Measurements from ENCODE around the gene GPS1.
A peak's percentile ranks its signal among the peaks of the same experiment; 100 is the strongest.

GPS1 gene

GRCh38 chr17:82051776-82052637 lies at the start of gene GPS1, which contains the start of gene RFNG:
Gene GPS1, plus strand, starts transcription at chr17:82051898. Its CDS starts 34 bp downstream, at chr17:82051932.
Gene RFNG, minus strand, starts transcription at chr17:82051811. Its CDS starts 45 bp downstream, at chr17:82051766.
- peak; percentile 84 for DNase-seq (ENCODE audit: low read depth)

DNA sequence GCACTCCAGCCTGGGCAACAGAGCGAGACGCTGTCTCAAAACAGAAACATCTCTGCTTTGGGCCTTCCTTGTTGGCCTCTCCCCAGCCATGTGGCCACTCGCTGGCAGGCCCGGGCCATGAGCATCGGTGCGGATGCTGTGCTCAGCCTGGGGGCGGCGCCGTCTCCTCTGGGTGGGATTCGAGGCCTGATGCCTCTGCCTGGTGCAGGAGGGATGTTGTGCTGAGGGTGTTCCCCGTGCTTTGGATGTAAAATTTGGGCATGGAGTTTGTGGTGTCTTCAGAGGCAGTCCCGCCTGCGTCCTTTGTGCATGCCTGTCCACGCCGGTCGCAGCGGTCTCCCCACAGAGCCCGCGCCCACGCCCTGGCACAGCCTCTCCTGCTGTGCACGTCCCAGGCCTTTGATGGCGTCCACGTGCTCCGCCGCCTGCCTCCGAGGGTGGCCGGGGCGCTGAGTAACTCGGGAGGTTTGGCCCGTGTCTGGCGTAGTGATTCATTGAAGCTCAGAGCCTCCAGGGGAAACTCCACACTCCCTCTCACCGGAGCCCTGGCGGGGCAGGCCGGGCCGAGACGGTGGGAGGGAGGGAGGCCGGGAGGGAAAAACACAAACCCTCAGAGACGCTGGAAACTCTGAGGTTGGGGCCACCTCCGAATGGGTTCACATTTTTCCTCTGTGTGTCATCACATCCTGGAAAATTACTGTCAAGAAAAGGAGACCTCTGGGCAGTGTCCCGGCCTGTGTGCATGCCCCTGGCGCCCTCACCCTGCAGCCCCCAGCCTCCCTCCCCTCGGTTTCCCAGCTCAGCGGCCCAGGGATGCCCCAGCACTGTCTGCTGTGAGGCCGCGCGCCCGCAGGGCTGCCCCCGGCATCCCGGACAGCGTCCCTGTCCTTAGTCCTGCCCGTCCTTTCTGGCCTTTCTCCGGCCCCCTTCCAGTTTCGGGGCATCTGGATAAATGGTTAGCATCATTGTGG lies 48.0 kb upstream of the GPS1 start:
- DNase-seq (ENCODE audit: low read depth): no peak

GRCh38 chr17:82004517-82005455 lies 46.9 kb upstream of the GPS1 start:
- no peak for DNase-seq (ENCODE audit: low read depth)

- no peak for DNase-seq (ENCODE audit: low read depth)
Observed at GRCh38 chr17:82005701-82006348, 45.9 kb upstream of the GPS1 start.

DNA sequence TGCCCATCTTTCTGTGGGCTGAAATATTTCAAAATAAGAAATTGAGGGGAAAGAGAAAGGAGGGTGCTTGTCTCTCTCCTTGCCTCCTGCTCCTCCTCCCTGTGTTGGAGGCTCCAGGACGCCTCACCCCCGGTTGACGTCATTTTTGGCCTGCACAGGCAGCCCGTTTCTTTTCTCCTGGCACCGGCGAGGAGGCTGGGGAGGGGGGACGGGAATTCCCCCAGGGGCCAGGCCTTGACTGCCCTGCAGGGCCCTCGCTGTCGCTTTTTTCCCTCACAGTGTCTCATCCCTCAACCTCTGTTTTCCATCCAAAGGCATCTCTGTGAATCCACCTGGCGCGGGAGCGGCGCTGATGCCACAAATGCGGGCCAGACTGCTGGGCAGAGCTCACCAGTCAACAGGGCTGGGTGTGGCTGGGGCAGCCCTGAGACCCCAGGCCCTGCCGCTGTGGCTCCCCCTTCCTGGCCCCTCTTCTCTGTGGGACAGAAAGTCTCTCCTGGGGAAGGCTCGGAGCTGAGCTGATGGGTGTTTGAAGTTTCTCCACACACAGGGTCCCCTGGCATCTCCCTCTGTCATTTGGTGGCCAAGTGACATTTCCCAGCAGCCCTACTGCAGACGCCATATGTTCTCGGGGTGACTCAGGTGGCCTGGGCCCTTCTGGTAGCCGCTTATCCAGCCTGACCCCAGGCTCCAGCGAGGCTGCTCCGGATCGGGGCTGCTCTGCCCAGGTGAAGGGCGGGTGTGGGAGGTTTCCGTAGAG lies 45.0 kb upstream of the GPS1 start:
- DNase-seq (ENCODE audit: low read depth): no peak

- no peak for DNase-seq (ENCODE audit: low read depth)
Observed at GRCh38 chr17:82007228-82007494, 44.5 kb upstream of the GPS1 start.

GRCh38 chr17:82007495-82008257 lies 44.0 kb upstream of the GPS1 start:
- no peak for DNase-seq (ENCODE audit: low read depth)

DNA sequence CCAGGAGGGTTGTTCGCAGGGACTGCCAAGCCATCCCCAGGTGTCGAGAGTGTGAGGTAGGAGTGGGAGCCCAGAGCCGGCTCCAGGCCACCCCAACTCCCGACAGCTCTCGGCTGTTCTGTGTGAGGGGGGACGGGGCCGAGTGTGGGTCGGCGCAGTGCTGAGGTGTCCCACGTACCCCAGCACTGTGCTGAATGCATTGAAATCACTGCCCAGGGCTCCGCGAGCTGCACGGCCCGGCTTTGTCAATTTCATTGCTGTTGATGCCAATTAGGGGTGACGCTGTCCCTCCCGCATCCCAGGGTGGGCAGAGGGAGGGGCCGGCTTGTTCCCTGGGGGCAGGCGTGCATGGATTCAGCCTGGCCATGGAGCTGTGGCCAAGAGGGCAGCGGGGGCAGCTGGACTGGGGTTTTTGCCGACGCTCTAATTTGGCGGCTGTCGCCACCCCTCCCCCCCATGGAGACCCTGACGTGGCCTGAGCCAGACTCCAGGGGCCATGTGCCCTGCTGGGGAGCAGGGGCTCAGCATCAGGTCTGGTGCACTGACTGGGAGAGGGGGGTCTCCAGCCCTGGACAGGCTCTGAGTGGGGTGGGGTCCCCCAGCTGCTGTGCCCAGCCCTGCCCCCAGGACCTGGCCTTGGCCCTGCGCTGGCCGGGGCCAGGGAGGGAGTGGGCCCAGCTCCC lies 43.3 kb upstream of the GPS1 start:
- no peak for DNase-seq (ENCODE audit: low read depth)

DNA sequence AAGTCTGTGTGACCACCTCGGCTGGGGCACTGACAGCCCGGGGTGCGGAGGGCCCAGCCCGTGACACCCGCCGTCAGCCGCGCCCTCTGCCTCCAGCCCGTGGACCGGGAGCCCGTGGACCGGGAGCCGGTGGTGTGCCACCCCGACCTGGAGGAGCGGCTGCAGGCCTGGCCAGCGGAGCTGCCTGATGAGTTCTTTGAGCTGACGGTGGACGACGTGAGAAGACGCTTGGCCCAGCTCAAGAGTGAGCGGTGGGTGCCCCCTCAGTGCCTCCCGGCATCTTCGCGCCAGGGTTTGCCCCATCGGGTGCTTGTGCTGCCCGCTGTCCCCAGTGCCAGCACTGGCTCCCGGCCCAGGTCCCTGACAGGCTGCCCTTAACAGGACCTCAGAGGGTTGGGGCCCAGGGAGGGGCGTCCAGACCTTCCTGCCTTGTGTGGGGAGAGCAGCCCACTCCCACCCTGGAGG lies 42.7 kb upstream of the GPS1 start:
- no peak for DNase-seq (ENCODE audit: low read depth)

DNA sequence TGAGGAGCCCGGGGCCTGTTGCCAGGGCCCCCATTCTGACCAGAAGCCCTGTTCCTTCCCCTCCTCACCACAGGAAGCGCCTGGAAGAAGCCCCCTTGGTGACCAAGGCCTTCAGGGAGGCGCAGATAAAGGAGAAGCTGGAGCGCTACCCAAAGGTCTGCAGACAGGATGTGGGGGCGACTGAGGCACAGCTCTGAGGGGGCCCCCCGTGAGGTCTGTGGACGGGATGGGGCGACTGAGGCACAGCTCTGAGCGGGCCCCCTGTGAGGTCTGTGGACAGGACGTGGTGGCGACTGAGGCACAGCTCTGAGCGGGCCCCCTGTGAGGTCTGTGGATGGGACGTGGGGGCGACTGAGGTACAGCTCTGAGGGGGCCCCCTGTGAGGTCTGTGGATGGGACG lies 42.3 kb upstream of the GPS1 start:
- no peak for DNase-seq (ENCODE audit: low read depth)

DNA sequence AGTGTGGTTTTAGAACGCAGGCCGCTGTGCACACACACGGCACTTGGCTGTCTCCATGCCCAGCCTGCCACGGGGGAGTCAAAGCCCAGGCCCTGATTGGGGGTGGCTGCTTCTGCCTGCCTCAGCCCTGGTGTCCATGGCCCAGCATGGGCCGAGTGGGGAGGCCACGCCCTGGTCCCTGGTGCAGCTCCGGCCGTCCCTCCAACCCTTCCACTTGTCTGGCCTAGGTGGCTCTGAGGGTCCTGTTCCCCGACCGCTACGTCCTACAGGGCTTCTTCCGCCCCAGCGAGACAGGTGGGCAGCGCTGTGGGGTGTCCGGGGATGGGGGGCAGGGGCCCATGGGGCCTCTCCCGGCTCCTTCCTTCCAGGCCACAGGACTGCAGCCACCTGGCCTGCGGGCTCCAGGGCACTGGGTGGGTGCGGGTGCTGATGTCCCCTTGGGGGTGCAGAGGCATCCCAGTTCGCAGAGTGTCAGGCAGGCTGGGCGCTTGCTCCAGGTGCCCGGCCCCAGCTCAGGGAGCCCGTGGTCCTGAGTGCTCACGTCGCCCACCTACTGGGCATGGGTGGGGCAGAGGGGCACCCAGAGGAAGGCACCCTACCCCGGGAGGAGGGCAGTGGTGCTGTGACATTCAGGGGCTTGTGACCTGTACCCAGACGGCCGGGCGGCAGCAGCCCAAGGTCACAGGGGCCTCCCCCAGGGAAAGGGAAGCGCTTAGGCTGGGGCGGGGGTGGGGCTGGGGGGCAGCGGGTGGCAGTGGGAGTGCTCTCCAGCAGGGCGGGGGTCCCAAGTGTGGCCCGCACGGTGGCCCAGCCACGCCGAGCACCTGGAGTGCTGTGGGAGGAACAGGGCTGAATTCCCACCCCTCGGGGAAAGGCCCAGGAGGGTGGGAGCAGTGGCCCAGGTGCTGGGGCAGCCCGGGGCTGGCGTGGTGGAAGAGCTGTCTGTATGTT lies 40.8 kb upstream of the GPS1 start:
- no peak for DNase-seq (ENCODE audit: low read depth)

GRCh38 chr17:82011617-82012187 lies 40.0 kb upstream of the GPS1 start:
- DNase-seq (ENCODE audit: low read depth): no peak

DNA sequence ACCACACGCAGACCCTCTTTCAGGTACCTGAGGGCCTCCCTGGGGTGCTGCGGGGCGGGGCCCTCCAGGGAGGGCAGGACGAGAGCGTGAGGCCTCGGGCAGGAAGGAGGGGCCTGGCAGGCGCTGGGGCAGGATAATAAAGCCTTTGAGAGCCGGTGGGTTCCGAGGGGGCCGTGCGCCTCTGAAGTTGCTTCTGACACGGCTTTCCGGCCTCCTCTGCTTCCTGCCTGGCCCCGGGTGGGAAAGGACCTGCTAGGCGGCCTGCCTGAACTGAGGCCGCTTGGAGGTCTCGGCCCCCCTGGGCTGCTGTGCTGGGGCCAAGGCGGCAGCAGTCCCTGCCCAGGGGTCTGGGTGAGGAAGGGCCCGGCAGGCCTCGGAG lies 39.4 kb upstream of the GPS1 start:
- DNase-seq (ENCODE audit: low read depth): no peak

- DNase-seq (ENCODE audit: low read depth): no peak
Observed at GRCh38 chr17:82012640-82013295, 38.9 kb upstream of the GPS1 start.

DNA sequence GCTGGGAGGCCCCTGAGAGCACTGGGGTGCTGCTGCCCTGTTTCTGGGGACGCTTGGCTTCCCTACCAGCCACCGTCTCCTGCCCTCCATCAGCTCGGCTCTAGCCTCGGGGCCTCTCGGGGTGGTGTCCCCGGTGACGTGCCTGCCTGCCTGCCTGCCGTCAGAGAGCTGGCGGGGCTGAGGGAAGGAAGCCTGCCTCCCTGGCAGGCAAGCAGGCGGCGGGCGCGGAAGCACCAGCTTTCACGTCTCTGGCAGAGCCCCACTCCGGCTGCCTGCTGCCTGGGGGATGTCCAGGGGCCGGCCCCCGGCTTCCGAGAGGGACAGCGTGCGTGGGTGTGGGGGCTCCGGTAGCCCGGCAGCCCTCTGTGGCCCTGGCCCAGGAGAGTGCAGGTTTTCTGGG lies 38.4 kb upstream of the GPS1 start:
- no peak for DNase-seq (ENCODE audit: low read depth)

GRCh38 chr17:82013772-82014321 lies 37.9 kb upstream of the GPS1 start:
- DNase-seq (ENCODE audit: low read depth): no peak

- DNase-seq (ENCODE audit: low read depth): no peak
Observed at GRCh38 chr17:82014432-82014831, 37.3 kb upstream of the GPS1 start.
